HG02798 (cell line): ENCODE data around the gene RNF121.

ENCODE experiments used
- ATAC-seq: cut with Tn5 transposase; IDR thresholded peaks from one replicate; pipeline ENCODE4 v1.9.1; 2021; ENCODE audit warnings: mild to moderate bottlenecking; ENCODE audit not compliant: unreplicated experiment, poor library complexity

The RNF121 gene

GRCh38 chr11:72023335-72023734 lies 94.5 kb downstream of the RNF121 start:
- ATAC-seq, result no peak

- no peak for ATAC-seq
These were observed 95.4 kb downstream of the RNF121 start for GRCh38 chr11:72024069-72024754.

- no peak for ATAC-seq
These were observed 97.2 kb downstream of the RNF121 start for GRCh38 chr11:72026090-72026489.

- no peak for ATAC-seq
These were observed 101.7 kb downstream of the RNF121 start for GRCh38 chr11:72030472-72031045.

DNA sequence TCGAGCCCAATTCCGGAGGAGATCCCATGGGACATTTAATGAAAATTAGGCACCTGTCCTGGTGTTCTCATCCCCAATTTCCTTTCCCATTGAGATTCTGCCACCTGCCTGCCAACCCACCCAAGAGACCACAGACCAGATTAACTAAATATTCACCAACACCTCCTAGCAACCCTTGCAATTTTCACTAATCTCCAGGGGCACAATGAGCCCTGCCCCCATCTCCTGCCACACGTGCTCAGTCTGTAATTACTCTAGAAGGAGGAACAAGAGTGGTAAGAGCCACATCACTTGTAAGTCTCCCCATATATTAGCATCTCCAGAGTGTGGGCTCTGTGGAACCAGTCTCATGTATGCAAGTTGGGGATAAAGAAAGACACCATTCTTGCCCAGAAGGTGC lies 107.8 kb downstream of the RNF121 start:
- no peak for ATAC-seq

- peak; percentile 40 for ATAC-seq
These were observed 108.9 kb downstream of the RNF121 start for GRCh38 chr11:72037554-72038311.

DNA sequence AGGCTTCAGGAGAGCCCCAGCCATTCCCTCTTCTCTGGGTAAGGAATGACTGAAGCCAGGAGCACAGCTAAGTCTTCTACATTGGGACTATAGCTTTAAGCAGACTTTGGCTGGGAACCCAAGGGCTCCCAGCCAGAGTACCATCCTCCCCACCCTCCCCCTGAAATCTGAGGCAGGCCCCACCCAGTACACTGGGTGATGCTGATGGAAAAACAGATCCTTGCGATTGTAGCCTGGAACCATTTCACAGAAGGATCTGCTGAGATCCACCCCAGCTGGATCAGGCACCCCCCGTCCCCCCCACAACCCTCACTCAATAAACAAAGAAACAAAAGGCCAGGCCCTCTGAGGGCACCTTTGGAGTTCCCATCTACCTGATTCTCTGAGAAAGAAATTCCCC lies 109.6 kb downstream of the RNF121 start:
- ATAC-seq, result peak; percentile 3

DNA sequence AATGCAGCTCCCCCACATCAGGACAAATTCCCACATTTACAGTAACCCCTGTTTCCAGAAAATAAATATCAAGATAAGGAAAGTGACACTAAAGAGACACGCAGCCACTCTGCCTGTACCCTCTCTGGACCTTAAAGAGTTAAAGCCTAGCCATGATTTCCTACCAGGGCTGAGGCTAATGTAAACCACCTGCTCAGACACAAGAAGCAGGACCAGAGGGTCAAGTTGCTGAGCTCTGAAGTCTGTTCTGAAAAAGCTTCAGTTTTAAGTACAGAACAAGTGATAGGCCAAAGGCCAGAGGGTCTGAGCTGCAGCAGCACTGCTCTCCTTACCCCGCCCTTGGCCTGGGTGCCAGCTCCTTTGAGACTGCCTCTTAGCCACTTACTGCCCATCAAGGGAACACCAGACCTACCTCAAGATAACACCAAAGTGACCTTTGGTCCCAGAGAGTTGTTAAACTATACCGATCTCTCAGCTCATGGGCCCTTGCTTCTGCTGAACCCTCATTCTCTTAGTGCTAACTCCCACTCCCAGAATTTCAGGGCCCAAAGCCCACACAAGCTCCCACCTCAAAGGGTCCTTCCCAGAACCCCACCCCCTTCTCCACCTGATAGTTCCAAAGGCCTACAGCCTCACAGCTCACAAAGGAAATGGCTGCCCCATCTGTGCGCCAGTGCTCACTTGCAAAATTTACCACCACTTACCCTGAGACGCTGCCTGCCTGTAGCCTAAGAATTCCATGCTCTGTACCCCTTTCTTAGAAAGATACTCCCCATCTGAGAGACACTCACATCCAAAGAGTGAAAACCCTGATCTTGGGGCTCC lies 110.4 kb downstream of the RNF121 start:
- ATAC-seq, result no peak

- ATAC-seq, result no peak
These were observed 111.1 kb downstream of the RNF121 start for GRCh38 chr11:72039856-72040401.

DNA sequence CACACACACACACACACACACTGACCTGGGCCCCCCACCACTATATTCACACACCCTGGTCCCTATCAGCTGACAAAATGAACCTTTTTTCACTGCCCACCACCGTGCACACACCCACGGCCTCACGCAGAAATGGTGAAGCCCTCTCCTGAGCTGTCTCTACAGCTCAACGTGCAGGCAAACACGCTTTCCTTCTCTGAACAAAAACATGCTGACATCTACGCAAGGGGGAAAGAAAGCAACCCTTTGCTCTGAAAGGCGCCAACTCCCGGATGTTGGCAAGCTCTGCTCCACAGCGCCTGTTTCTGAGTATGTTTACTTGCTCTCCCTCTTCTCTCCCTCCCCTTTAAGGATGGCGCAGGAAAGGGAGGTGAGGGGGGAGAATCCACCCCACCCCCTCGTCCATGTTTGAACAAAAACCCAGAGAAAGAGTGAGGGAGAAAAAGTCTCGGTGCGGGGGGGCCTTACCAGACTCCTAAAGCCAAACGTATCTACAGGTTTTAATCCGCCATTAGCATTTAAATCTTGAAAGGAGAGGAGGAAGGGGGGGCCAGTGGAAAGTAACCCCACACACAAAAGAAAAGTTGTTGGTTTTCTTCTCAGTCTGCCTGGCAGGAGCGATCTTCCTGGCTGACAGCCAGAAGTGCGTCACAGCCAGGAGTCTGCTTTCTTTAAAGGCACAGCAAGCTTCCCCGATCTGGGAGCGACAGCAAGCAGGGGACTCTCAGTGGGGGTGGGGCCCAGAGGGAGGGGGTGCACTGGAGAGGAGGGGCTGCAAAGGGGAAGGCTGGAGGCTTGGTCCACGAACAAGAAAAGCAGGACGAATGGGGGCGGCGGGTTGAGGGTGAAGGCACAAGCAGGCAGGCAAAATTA lies 111.9 kb downstream of the RNF121 start:
- no peak for ATAC-seq

DNA sequence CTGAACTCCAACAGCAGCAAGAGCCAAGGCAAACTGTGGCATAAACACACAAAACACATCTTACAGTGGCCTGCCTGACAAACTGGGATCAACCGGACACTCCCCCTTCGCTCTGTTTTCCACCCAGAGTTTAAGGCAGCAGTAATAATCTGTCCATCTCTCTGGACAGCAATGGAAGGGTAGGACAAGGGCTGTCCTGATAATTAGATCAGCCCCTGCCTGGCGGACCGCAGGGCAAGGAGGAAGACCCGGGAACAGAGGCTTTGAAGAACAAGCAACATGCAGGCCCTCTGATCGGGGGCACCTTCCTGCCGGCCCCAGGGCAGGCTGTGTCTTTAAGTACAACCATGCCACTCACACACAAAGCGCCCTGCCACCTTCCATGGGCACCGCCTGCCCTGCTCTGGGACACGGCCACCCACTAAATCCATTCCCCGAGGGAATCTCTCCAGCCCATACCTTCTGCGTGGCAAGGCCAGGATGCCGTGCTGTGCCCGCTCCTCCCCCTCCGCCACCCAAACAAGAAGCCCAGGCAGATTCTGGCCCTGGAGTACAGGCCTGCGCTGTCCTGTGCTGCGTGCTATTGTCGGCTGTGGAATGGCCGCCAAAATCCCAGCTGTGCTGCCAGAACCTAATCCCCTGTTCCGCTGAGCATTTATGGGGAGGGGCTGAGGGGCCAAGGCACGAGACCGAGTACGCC lies 112.7 kb downstream of the RNF121 start:
- peak; percentile 38 for ATAC-seq

DNA sequence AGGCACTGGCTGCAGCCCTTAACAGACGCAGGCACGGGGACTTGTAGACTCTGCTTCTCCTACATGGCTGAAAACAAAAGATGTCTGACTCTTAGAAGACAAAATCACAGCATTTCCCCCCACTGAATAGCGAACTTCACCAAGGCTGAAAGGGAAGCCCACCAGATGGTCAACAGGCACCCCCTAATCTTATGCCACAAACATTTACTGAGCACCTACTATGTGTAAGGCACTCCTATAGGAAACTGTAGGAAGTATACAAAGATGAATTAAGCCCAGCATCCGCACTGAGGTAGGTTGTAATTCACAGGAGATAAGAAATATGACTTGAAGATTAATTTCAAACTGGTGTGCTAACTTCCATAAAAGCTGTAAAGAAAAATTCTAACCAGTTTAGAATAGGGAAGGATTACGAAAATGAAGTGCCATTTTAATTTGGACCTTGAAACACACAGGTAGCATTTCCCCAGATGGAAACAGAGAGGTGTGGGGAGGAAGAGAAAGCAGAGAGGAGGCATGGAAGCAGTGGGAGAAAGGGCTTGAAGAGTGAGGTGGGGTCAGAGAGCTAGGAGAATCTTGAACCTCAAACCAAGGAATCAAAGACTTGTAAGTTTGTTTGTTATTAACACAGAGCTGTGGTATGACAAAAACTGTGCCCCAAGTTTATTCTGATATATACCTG lies 113.4 kb downstream of the RNF121 start:
- ATAC-seq, result peak; percentile 1

GRCh38 chr11:72045849-72046248 lies 117.0 kb downstream of the RNF121 start:
- ATAC-seq, result no peak
